Kidney epithelial cell (primary cell): Measurements from ENCODE around the gene RIPOR3. TPM values are rescaled to one million over a fixed set of nuclear protein-coding genes. Genes with fewer than 3 reads are reported as not detected.

Source experiments
- DNase-seq: peaks from one replicate; pipeline ENCODE4 v3.0.0-alpha.2; 2010; ENCODE audit warnings: low read depth
- H3K27me3 ChIP-seq: 2 replicates; pipeline ENCODE4 v1.6.0; 2011; ENCODE audit warnings: low read length; ENCODE audit not compliant: control insufficient read depth, insufficient read depth
- H3K36me3 ChIP-seq: 2 replicates; pipeline ENCODE4 v1.5.1; 2011; ENCODE audit warnings: low read length; ENCODE audit not compliant: control insufficient read depth, insufficient read depth
- H3K4me3 ChIP-seq: 2 replicates; pipeline ENCODE4 v1.5.1; 2011; ENCODE audit warnings: low read depth, mild to moderate bottlenecking, control low read depth, low read length
- total RNA-seq: library from RNA; depleted of rRNA; stranded (reverse); fragments of >200 nt; gene quantifications from 2 replicates; pipeline ENCODE4 v1.2.3, GENCODE V29; 2015
- TF ChIP-seq, protein P1 (sequence below): IDR thresholded peaks from 2 replicates; pipeline ENCODE4 v1.5.1; 2011; ENCODE audit warnings: mild to moderate bottlenecking, moderate library complexity, low read length, control low read depth, inconsistent platforms; ENCODE audit not compliant: insufficient read depth, poor library complexity, severe bottlenecking

The RIPOR3 gene
- total RNA-seq, 1 donor from 2014 or later = 0.08 TPM

DNA sequence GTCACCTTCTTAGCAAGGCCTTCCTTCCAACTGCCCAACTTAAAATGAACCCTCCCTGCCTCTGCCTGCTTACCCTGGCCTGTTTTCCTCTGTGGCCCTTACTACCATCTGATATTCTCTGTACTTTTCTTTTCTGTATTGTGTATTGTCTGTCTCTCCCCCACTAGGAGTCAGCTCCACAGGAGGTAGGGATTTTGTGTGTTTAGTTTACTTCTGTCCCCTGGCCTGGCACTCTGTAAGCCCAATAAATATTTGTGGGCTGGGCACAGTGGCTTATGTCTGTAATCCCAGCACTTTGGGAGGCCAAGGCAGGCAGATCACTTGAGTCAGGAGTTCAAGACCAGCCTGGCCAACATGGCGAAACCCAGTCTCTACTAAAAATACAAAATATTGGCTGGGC lies 72.8 kb downstream of the RIPOR3 start:
- H3K4me3 ChIP-seq = no peak overlapping the region
- no peaks in the 10 kb centered on the region for H3K27me3 ChIP-seq
- TF ChIP-seq, protein P1, sequence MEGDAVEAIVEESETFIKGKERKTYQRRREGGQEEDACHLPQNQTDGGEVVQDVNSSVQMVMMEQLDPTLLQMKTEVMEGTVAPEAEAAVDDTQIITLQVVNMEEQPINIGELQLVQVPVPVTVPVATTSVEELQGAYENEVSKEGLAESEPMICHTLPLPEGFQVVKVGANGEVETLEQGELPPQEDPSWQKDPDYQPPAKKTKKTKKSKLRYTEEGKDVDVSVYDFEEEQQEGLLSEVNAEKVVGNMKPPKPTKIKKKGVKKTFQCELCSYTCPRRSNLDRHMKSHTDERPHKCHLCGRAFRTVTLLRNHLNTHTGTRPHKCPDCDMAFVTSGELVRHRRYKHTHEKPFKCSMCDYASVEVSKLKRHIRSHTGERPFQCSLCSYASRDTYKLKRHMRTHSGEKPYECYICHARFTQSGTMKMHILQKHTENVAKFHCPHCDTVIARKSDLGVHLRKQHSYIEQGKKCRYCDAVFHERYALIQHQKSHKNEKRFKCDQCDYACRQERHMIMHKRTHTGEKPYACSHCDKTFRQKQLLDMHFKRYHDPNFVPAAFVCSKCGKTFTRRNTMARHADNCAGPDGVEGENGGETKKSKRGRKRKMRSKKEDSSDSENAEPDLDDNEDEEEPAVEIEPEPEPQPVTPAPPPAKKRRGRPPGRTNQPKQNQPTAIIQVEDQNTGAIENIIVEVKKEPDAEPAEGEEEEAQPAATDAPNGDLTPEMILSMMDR = no peak
- DNase-seq = no peak
- H3K36me3 ChIP-seq = no peaks in the 10 kb centered on the region

DNA sequence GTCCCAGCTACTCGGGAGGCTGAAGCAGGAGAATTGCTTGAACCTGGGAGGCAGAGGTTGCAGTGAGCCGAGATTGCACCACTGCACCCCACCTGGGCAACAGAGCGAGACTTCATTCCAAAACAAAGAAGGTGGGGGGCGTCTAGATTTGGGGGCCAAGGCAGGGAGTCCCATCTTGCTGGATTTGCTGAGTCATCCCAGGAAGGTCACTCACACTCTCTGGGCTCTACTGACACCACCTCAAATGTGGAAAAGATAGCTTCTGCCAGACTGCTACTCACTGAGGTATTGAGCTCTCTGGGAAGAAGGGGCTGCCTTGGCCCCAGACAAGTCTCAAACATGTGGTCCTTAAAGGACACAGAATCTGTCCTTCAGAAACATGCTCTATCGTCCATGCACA lies 74.3 kb downstream of the RIPOR3 start:
- H3K27me3 ChIP-seq = no peaks in the 10 kb centered on the region
- no peaks in the 10 kb centered on the region for H3K36me3 ChIP-seq
- H3K4me3 ChIP-seq = no peak overlapping the region
- TF ChIP-seq, protein P1 = no peak
- DNase-seq = no peak

DNA sequence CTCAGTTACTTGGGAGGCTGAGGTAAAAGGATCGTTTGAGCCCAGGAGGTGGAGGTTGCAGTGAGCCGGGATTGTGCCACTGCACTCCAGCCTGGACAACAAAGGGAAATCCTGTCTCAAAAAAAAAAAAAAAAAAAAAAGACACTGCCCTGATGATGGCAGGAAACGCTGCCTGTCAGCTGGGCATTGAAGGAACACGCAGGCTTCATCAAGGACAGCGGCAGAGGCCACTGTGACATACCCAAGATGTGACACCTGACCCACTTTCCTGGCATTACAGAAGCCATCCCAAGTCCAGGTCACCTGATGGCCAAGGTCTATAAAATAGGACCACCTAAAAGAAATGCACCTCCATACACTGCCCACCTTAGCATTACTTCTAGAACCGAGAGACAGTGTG lies 75.9 kb downstream of the RIPOR3 start:
- TF ChIP-seq, protein P1 = no peak
- no peak overlapping the region for H3K4me3 ChIP-seq
- DNase-seq = no peak
- no peaks in the 10 kb centered on the region for H3K36me3 ChIP-seq
- no peaks in the 10 kb centered on the region for H3K27me3 ChIP-seq

DNA sequence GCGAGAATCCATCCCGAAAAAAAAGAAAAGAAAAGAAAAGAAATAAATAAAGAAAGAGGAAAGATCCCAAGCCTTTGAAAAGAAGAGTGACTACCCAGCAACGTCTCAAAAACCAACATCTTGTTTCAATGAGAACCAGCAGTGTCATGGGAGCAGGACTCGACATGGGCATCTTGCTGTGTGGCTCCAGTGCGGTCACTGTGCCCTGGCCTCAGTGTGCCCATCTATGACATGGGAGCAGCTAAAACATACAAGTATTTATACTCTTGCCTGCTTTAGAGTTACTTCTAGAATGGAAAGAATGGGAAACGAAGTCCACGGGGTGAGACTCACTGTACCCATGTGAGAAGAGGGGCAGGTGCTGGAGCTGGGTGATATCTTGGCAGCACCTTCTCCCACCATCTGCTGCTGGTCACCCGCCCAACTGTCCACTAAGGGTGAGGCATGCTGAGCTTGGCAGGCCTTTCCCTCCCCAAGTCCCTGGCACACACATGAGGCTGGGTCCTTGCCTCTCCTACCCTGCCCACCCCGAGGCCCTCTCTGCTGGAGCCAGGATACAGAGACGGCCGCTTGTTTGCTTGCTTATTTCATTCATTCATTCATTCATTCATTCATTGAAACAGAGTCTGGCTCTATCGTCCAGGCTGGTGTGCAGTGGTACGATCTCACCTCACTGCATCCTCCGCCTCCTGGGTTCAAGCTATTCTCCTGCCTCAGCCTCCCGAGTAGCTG lies 77.7 kb downstream of the RIPOR3 start:
- TF ChIP-seq, protein P1 = no peak
- DNase-seq = no peak
- Histone ChIP-seq H3K27me3 (no peaks in the 10 kb centered on the region), H3K36me3 (no peaks in the 10 kb centered on the region), H3K4me3 (no peak overlapping the region)

DNA sequence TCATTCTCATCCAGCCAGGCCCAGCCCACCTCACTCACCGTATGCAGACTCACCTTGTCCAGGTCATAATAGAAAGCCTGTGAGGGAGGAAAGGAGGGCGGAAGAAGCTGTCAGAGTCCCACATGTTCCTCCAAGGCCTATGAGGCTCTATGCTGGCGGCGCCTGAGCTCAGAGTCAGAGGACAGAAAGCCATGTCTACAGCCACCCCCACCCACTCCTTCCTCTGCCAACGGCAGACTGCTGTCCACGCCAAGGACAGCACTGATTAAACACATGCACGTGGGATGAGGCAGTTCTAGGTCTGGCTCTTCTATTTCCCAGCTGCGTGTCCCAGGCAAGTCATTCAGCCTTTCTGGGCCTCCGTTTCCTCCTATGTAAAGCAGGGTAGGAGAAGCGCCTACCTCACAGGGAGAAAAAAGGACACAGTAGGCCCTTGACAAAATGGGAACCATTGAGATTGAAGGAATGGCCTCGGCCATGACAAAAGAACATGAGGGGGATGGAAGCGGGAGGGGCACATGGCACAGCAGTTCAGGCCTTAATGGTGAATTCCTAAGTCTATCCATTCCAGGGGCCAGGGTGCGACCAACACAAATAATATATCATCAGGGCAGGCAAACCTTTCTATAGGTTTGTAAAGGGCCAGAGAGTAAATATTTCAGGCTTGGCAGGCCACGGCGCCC lies 80.1 kb downstream of the RIPOR3 start:
- DNase-seq = no peak
- Histone ChIP-seq H3K27me3 (no peaks in the 10 kb centered on the region), H3K36me3 (no peaks in the 10 kb centered on the region), H3K4me3 (no peak overlapping the region)
- TF ChIP-seq, protein P1 = no peak

DNA sequence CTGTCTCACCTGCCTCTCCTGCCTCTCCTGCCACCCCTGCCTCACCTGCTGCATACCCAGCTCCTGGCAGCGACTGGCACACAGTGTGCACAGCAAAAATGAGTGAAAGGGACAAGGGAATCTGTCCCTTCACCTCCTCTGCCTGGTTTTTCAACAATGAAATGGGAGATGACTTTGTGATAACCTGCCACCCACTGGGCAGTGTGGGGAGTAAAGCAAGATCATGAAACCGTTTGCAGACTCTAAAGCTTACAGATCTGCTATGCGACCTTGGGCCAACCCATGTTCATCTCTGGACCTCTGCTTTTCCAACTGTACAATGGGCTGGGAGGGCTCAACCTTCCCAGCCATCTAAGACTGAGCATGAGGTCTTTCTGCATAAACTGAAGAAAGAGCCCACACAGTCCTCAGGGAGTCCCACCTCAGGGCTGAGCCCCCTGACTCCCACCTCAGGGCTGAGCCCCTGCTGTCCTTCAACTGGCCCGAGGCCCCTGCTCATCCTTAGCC lies 81.1 kb downstream of the RIPOR3 start:
- no peak for DNase-seq
- TF ChIP-seq, protein P1 = no peak
- Histone ChIP-seq H3K27me3 (no peaks in the 10 kb centered on the region), H3K36me3 (no peaks in the 10 kb centered on the region), H3K4me3 (no peak overlapping the region)
